Measurements from ENCODE around the gene FLNB. TPM values are rescaled to one million over a fixed set of nuclear protein-coding genes. Genes with fewer than 3 reads are reported as not detected.

The FLNB gene
- total and polyA plus RNA-seq, 2 of the 13 experiments (the other 11 are each of a cell fraction or from before 2014, with no cell fraction given) = 106 to 130 TPM

- TF ChIP-seq STAT6 (CRISPR knock-in tag; IDR thresholded peaks at IDR 0.05; ENCODE audit: borderline replicate concordance) (0 out of 2 replicates have a peak, but pooled peaks have one; percentile 40), KMT2B (CRISPR knock-in tag; IDR thresholded peaks at IDR 0.05) (no peak), PHF5A (CRISPR knock-in tag; IDR thresholded peaks at IDR 0.05; ENCODE audit: low read depth, unreplicated experiment) (peak; percentile 38), ZNF644 (CRISPR knock-in tag; IDR thresholded peaks at IDR 0.05; ENCODE audit: low read depth) (no peak), DZIP1 (CRISPR knock-in tag; IDR thresholded peaks at IDR 0.05) (no peak), MIXL1 (CRISPR knock-in tag; IDR thresholded peaks at IDR 0.05) (peak; percentile 33), ZNF670 (CRISPR knock-in tag; IDR thresholded peaks at IDR 0.05; ENCODE audit: borderline replicate concordance) (peak; percentile 56; the same call in 1 of the 2 replicates), FLYWCH1 (CRISPR knock-in tag; IDR thresholded peaks at IDR 0.05) (no peak), IKZF5 (CRISPR knock-in tag; IDR thresholded peaks at IDR 0.05) (peak; percentile 34; the same call in 1 of the 2 replicates), SALL1 (CRISPR knock-in tag; IDR thresholded peaks at IDR 0.05) (peak; percentile 84), TGIF2 (CRISPR knock-in tag; IDR thresholded peaks at IDR 0.05) (0 out of 2 replicates have a peak, but pooled peaks have one; percentile 55), CENPX (CRISPR knock-in tag; IDR thresholded peaks at IDR 0.05) (no peak), SOX5 (CRISPR knock-in tag; IDR thresholded peaks at IDR 0.05; ENCODE audit: borderline replicate concordance) (peak; percentile 67; the same call in 1 of the 2 replicates), JUN (CRISPR knock-in tag; IDR thresholded peaks at IDR 0.05) (no peak), RXRA (CRISPR knock-in tag; IDR thresholded peaks at IDR 0.05) (no peak), ZNF7 (CRISPR knock-in tag; IDR thresholded peaks at IDR 0.05) (peak; percentile 93), TFE3 (CRISPR knock-in tag; IDR thresholded peaks at IDR 0.05) (no peak), BRCA1 (CRISPR knock-in tag; IDR thresholded peaks at IDR 0.05) (no peak), SUZ12 (IDR thresholded peaks at IDR 0.05; ENCODE audit: low read depth, low read length) (no peak), BORCS8-MEF2B (CRISPR knock-in tag; IDR thresholded peaks at IDR 0.05) (no peak), CERS6 (CRISPR knock-in tag; IDR thresholded peaks at IDR 0.05) (no peak), NR2F2 (IDR thresholded peaks at IDR 0.05; ENCODE audit: borderline replicate concordance, low read depth) (peak; percentile 84), HNF4G (IDR thresholded peaks at IDR 0.05; ENCODE audit: borderline replicate concordance, low read depth, low read length) (peak; percentile 64), HNF4G (CRISPR knock-in tag; IDR thresholded peaks at IDR 0.05; ENCODE audit: borderline replicate concordance, low read depth) (no peak; the same call in 1 of the 2 replicates)
These were observed 160.3 kb downstream of the FLNB start (continued) for GRCh38 chr3:58168498-58168897.
